ENCODE results near the gene MMP10.

The MMP10 gene

GRCh38 chr11:102784380-102784779 lies 4.0 kb upstream of the MMP10 start:
- FAIRE-seq (no peak), DNase-seq (ENCODE audit: insufficient read length, low spot score) (no peak)
- no peak for TF ChIP-seq POLR2AphosphoS5 (IDR thresholded peaks at IDR 0.05; ENCODE audit: low read depth, low read length)
- no peak for TF ChIP-seq POU2F2 (IDR thresholded peaks at IDR 0.05; ENCODE audit: low read depth, low read length)
- TF ChIP-seq POLR2A (IDR thresholded peaks at IDR 0.05; ENCODE audit: low read depth, low read length), result no peak
- TF ChIP-seq SPI1 (IDR thresholded peaks at IDR 0.05; ENCODE audit: low read depth, low read length), result no peak
- no peak for TF ChIP-seq TAF1 (IDR thresholded peaks at IDR 0.05; ENCODE audit: low read depth, low read length)
- TF ChIP-seq PAX5 (IDR thresholded peaks at IDR 0.05; ENCODE audit: insufficient read depth, low read length, severe bottlenecking), result no peak

- FAIRE-seq, result no peak
These were observed 3.3 kb upstream of the MMP10 start for GRCh38 chr11:102783720-102784119.

GRCh38 chr11:102783016-102783415 lies 2.6 kb upstream of the MMP10 start:
- FAIRE-seq (no peak), DNase-seq (ENCODE audit: insufficient read length, low spot score) (no peak)
- TF ChIP-seq POLR2AphosphoS5 (IDR thresholded peaks at IDR 0.05; ENCODE audit: low read depth, low read length), result no peak
- TF ChIP-seq POLR2A (IDR thresholded peaks at IDR 0.05; ENCODE audit: low read depth, low read length), result no peak

More at GRCh38 chr11:102783720-102784119, 3.3 kb upstream of the MMP10 start:
- TF ChIP-seq POU2F2 (IDR thresholded peaks at IDR 0.05; ENCODE audit: low read depth, low read length) (no peak), SPI1 (IDR thresholded peaks at IDR 0.05; ENCODE audit: low read depth, low read length) (no peak), POLR2AphosphoS5 (IDR thresholded peaks at IDR 0.05; ENCODE audit: low read depth, low read length) (no peak), POLR2A (IDR thresholded peaks at IDR 0.05; ENCODE audit: low read depth, low read length) (no peak), TAF1 (IDR thresholded peaks at IDR 0.05; ENCODE audit: low read depth, low read length) (no peak), PAX5 (IDR thresholded peaks at IDR 0.05; ENCODE audit: insufficient read depth, low read length, severe bottlenecking) (no peak)
- DNase-seq (ENCODE audit: insufficient read length, low spot score), result no peak

- no peak for TF ChIP-seq POU2F2 (IDR thresholded peaks at IDR 0.05; ENCODE audit: low read depth, low read length)
- no peak for TF ChIP-seq TAF1 (IDR thresholded peaks at IDR 0.05; ENCODE audit: low read depth, low read length)
- TF ChIP-seq SPI1 (IDR thresholded peaks at IDR 0.05; ENCODE audit: low read depth, low read length), result no peak
- no peak for TF ChIP-seq POLR2A (IDR thresholded peaks at IDR 0.05; ENCODE audit: low read depth, low read length)
- TF ChIP-seq PAX5 (IDR thresholded peaks at IDR 0.05; ENCODE audit: insufficient read depth, low read length, severe bottlenecking), result no peak
- TF ChIP-seq POLR2AphosphoS5 (IDR thresholded peaks at IDR 0.05; ENCODE audit: low read depth, low read length), result no peak
- FAIRE-seq, result no peak
- no peak for DNase-seq (ENCODE audit: insufficient read length, low spot score)
These were observed 1.2 kb upstream of the MMP10 start for GRCh38 chr11:102781676-102782075.

- FAIRE-seq (no peak), DNase-seq (ENCODE audit: insufficient read length, low spot score) (no peak)
- TF ChIP-seq POU2F2 (IDR thresholded peaks at IDR 0.05; ENCODE audit: low read depth, low read length) (no peak), PAX5 (IDR thresholded peaks at IDR 0.05; ENCODE audit: insufficient read depth, low read length, severe bottlenecking) (no peak)
These were observed 4.0 kb downstream of the MMP10 start for GRCh38 chr11:102776454-102776853.

GRCh38 chr11:102773386-102773785 lies 7.0 kb downstream of the MMP10 start:
- TF ChIP-seq POU2F2 (IDR thresholded peaks at IDR 0.05; ENCODE audit: low read depth, low read length), result no peak
- no peak for TF ChIP-seq POLR2AphosphoS5 (IDR thresholded peaks at IDR 0.05; ENCODE audit: low read depth, low read length)
- FAIRE-seq, result no peak
- no peak for DNase-seq (ENCODE audit: insufficient read length, low spot score)

- TF ChIP-seq SPI1 (IDR thresholded peaks at IDR 0.05; ENCODE audit: low read depth, low read length), result no peak
- no peak for TF ChIP-seq TAF1 (IDR thresholded peaks at IDR 0.05; ENCODE audit: low read depth, low read length)
- TF ChIP-seq POU2F2 (IDR thresholded peaks at IDR 0.05; ENCODE audit: low read depth, low read length), result no peak
- no peak for TF ChIP-seq POLR2A (IDR thresholded peaks at IDR 0.05; ENCODE audit: low read depth, low read length)
- no peak for TF ChIP-seq POLR2AphosphoS5 (IDR thresholded peaks at IDR 0.05; ENCODE audit: low read depth, low read length)
- TF ChIP-seq PAX5 (IDR thresholded peaks at IDR 0.05; ENCODE audit: insufficient read depth, low read length, severe bottlenecking), result no peak
- DNase-seq (ENCODE audit: insufficient read length, low spot score), result no peak
- FAIRE-seq, result no peak
These were observed 9.1 kb downstream of the MMP10 start for GRCh38 chr11:102771351-102771750.

GRCh38 chr11:102770191-102770590 lies 10.2 kb downstream of the MMP10 start:
- FAIRE-seq (no peak), DNase-seq (ENCODE audit: insufficient read length, low spot score) (no peak)
- TF ChIP-seq POU2F2 (IDR thresholded peaks at IDR 0.05; ENCODE audit: low read depth, low read length) (no peak), TAF1 (IDR thresholded peaks at IDR 0.05; ENCODE audit: low read depth, low read length) (no peak), POLR2AphosphoS5 (IDR thresholded peaks at IDR 0.05; ENCODE audit: low read depth, low read length) (no peak), PAX5 (IDR thresholded peaks at IDR 0.05; ENCODE audit: insufficient read depth, low read length, severe bottlenecking) (no peak), POLR2A (IDR thresholded peaks at IDR 0.05; ENCODE audit: low read depth, low read length) (no peak), SPI1 (IDR thresholded peaks at IDR 0.05; ENCODE audit: low read depth, low read length) (no peak)

GRCh38 chr11:102767800-102768199 lies 12.6 kb downstream of the MMP10 start:
- TF ChIP-seq POLR2AphosphoS5 (IDR thresholded peaks at IDR 0.05; ENCODE audit: low read depth, low read length) (no peak), POU2F2 (IDR thresholded peaks at IDR 0.05; ENCODE audit: low read depth, low read length) (no peak), PAX5 (IDR thresholded peaks at IDR 0.05; ENCODE audit: insufficient read depth, low read length, severe bottlenecking) (no peak), SPI1 (IDR thresholded peaks at IDR 0.05; ENCODE audit: low read depth, low read length) (no peak), TAF1 (IDR thresholded peaks at IDR 0.05; ENCODE audit: low read depth, low read length) (no peak), POLR2A (IDR thresholded peaks at IDR 0.05; ENCODE audit: low read depth, low read length) (no peak)
- DNase-seq (ENCODE audit: insufficient read length, low spot score) (no peak), FAIRE-seq (no peak)

GRCh38 chr11:102763440-102763839 lies 17.0 kb downstream of the MMP10 start:
- no peak for FAIRE-seq
- no peak for TF ChIP-seq POLR2A (IDR thresholded peaks at IDR 0.05; ENCODE audit: low read depth, low read length)
- TF ChIP-seq POLR2AphosphoS5 (IDR thresholded peaks at IDR 0.05; ENCODE audit: low read depth, low read length), result no peak
- no peak for TF ChIP-seq PAX5 (IDR thresholded peaks at IDR 0.05; ENCODE audit: insufficient read depth, low read length, severe bottlenecking)
- no peak for DNase-seq (ENCODE audit: insufficient read length, low spot score)

- no peak for FAIRE-seq
- TF ChIP-seq SPI1 (IDR thresholded peaks at IDR 0.05; ENCODE audit: low read depth, low read length) (no peak), POU2F2 (IDR thresholded peaks at IDR 0.05; ENCODE audit: low read depth, low read length) (no peak), POLR2A (IDR thresholded peaks at IDR 0.05; ENCODE audit: low read depth, low read length) (no peak), POLR2AphosphoS5 (IDR thresholded peaks at IDR 0.05; ENCODE audit: low read depth, low read length) (no peak), PAX5 (IDR thresholded peaks at IDR 0.05; ENCODE audit: insufficient read depth, low read length, severe bottlenecking) (no peak), TAF1 (IDR thresholded peaks at IDR 0.05; ENCODE audit: low read depth, low read length) (no peak)
These were observed 18.1 kb downstream of the MMP10 start for GRCh38 chr11:102762361-102762767.

More at GRCh38 chr11:102762361-102762767, 18.1 kb downstream of the MMP10 start:
- DNase-seq (ENCODE audit: insufficient read length, low spot score), result no peak

All from GM12891 (cell line).